Measurements from ENCODE around the gene FOXL1.

FOXL1 gene

DNA sequence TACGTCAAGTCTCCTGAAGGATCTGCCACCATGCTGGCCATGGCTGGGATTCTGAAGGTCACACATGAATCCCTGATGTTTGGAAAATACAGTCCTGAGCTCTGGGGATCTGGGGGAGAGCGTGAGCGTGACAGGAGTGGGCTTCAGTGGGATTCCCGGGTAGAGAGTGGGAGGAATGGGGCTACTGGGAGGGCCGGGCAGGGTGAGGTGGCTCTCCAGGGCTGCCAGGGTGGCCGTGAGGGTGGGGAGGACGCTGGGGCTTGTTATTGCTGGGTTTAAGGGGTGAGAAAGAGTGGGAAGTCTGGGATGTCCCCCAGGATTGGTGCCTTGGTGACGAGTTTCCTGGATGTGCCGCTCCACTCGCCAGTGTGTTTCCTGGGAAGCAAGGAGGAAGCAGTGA lies 31.3 kb downstream of the FOXL1 start:
- no peak for TF ChIP-seq FOXP2 (optimal IDR thresholded peaks at IDR 0.05; ENCODE audit: borderline replicate concordance, extremely low read depth, extremely low read length, insufficient read depth)
- TF ChIP-seq, protein P1, sequence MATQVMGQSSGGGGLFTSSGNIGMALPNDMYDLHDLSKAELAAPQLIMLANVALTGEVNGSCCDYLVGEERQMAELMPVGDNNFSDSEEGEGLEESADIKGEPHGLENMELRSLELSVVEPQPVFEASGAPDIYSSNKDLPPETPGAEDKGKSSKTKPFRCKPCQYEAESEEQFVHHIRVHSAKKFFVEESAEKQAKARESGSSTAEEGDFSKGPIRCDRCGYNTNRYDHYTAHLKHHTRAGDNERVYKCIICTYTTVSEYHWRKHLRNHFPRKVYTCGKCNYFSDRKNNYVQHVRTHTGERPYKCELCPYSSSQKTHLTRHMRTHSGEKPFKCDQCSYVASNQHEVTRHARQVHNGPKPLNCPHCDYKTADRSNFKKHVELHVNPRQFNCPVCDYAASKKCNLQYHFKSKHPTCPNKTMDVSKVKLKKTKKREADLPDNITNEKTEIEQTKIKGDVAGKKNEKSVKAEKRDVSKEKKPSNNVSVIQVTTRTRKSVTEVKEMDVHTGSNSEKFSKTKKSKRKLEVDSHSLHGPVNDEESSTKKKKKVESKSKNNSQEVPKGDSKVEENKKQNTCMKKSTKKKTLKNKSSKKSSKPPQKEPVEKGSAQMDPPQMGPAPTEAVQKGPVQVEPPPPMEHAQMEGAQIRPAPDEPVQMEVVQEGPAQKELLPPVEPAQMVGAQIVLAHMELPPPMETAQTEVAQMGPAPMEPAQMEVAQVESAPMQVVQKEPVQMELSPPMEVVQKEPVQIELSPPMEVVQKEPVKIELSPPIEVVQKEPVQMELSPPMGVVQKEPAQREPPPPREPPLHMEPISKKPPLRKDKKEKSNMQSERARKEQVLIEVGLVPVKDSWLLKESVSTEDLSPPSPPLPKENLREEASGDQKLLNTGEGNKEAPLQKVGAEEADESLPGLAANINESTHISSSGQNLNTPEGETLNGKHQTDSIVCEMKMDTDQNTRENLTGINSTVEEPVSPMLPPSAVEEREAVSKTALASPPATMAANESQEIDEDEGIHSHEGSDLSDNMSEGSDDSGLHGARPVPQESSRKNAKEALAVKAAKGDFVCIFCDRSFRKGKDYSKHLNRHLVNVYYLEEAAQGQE (IDR thresholded peaks at IDR 0.05; ENCODE audit: insufficient read depth in 1 of 2, low read depth in 2 of 2, low read length in 2 of 2) = no peak

DNA sequence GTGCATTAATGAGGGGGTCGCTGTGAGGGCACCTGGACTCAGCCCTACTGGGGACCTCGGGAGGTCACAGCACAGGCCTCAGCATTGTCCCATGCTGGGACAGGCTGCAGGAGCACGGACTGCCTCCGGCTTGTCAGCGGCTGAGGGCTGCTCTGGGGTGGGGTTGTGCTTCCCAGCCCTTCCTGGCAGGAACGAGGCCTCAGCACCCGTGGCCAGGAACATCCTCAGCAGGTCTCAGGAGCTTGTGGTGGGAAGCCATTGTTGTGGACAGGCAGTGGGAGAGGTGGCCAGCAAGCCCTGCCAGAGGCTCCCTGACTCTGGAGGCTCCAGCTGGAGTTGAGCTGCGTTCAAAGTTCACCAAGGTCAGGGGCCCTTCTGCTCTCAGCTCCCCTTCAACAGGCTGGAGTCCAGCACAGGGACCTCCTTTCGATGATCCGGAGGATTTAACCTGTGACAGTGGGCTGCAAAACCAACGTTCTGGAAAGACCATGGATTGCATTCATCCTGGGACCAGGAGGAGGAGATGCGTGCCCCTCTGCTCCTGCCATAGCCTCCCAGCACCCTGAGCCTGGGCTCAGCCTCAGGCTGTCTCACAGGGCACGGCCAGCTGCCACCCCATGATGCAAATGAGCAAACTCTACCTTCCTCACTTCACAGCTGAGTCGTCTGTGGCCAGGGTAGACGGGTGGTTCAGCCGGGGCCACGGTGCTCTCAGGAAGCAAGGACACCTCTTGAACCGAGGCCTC lies 32.6 kb downstream of the FOXL1 start:
- TF ChIP-seq, protein P1 (IDR thresholded peaks at IDR 0.05; ENCODE audit: insufficient read depth in 1 of 2, low read depth in 2 of 2, low read length in 2 of 2) = no peak
- no peak for TF ChIP-seq SIN3A (IDR thresholded peaks at IDR 0.05; ENCODE audit: borderline replicate concordance, insufficient read depth, low read length)
- no peak for TF ChIP-seq POLR2AphosphoS5 (IDR thresholded peaks at IDR 0.05; ENCODE audit: low read depth, low read length)
- TF ChIP-seq TAF1 (IDR thresholded peaks at IDR 0.05; ENCODE audit: borderline replicate concordance, insufficient read depth, low read length) = no peak
- no peak for TF ChIP-seq FOXP2 (optimal IDR thresholded peaks at IDR 0.05; ENCODE audit: borderline replicate concordance, extremely low read depth, extremely low read length, insufficient read depth)

DNA sequence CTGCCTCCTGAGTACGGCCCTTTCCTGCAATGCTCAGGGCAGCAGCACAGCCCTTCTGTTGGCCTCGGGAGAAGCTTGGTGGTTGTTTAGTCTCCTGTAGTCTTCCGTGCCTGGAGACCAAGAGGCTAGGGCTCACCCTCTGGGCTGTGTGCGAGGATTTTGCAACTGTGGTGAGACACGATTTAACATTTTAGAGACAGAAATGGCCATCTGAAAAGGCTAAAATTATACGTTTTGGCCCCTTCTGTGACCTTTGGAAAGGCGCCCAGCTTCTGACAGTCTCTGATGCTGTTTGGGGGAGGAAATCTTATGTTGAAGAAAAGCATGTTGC lies 33.1 kb downstream of the FOXL1 start:
- TF ChIP-seq, protein P1 (IDR thresholded peaks at IDR 0.05; ENCODE audit: insufficient read depth in 1 of 2, low read depth in 2 of 2, low read length in 2 of 2) = no peak
- no peak for TF ChIP-seq SIN3A (IDR thresholded peaks at IDR 0.05; ENCODE audit: borderline replicate concordance, insufficient read depth, low read length)
- no peak for TF ChIP-seq POLR2AphosphoS5 (IDR thresholded peaks at IDR 0.05; ENCODE audit: low read depth, low read length)
- TF ChIP-seq FOXP2 (optimal IDR thresholded peaks at IDR 0.05; ENCODE audit: borderline replicate concordance, extremely low read depth, extremely low read length, insufficient read depth) = no peak
- no peak for TF ChIP-seq TAF1 (IDR thresholded peaks at IDR 0.05; ENCODE audit: borderline replicate concordance, insufficient read depth, low read length)

DNA sequence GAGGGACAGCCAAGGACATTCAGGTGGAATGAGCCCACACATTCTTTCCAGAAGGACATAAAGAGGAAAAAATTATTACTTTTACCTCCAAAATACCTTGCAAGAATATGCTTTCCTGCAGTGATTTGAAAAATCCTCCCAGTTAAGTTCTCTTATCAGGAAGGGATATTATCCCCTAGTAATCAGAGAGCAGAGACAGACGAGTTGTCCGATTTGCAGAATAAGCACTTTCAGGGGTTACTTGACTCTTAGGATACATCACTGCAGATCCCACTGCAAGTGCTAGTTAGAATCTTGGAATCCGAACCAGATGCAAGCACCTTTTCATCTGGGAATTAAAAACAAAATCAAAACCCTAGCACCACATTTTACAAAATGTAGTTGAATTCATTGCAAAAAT lies 33.6 kb downstream of the FOXL1 start:
- TF ChIP-seq, protein P1 (IDR thresholded peaks at IDR 0.05; ENCODE audit: insufficient read depth in 1 of 2, low read depth in 2 of 2, low read length in 2 of 2) = no peak
- TF ChIP-seq FOXP2 (optimal IDR thresholded peaks at IDR 0.05; ENCODE audit: borderline replicate concordance, extremely low read depth, extremely low read length, insufficient read depth) = no peak
- TF ChIP-seq TAF1 (IDR thresholded peaks at IDR 0.05; ENCODE audit: borderline replicate concordance, insufficient read depth, low read length) = no peak
- no peak for TF ChIP-seq SIN3A (IDR thresholded peaks at IDR 0.05; ENCODE audit: borderline replicate concordance, insufficient read depth, low read length)

DNA sequence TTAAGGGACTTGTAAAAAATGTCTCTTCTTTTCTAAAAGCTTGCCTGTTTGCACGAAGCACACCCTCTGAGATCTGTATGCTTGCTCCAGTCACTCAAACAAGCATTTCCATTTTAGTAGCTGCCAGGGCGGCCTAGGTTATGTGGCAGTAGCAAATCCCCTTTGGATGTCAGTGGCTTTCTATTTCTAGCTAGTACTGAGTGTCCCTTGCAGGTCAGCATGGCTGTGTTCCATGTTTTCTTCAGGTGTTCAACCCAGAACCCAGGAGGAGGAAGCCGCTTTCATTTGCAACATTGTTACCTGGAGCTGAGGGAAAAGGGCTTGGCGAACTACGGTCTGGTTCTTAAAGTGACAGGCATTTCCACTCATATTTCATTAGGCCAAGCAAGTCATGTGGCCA lies 36.4 kb downstream of the FOXL1 start:
- TF ChIP-seq FOXP2 (optimal IDR thresholded peaks at IDR 0.05; ENCODE audit: borderline replicate concordance, extremely low read depth, extremely low read length, insufficient read depth) (no peak), TAF1 (IDR thresholded peaks at IDR 0.05; ENCODE audit: borderline replicate concordance, insufficient read depth, low read length) (no peak), POLR2AphosphoS5 (IDR thresholded peaks at IDR 0.05; ENCODE audit: low read depth, low read length) (no peak), SIN3A (IDR thresholded peaks at IDR 0.05; ENCODE audit: borderline replicate concordance, insufficient read depth, low read length) (no peak)
- TF ChIP-seq, protein P1 (IDR thresholded peaks at IDR 0.05; ENCODE audit: insufficient read depth in 1 of 2, low read depth in 2 of 2, low read length in 2 of 2) = no peak

Data from PFSK-1 (cell line).